Measurements from ENCODE around the gene PIM2. TPM values are rescaled to one million over a fixed set of nuclear protein-coding genes. Genes with fewer than 3 reads are reported as not detected.

PIM2 gene
- total and polyA plus RNA-seq, 9 of the 15 experiments (the other 6 are each of a cell fraction or from before 2014, with no cell fraction given): 67.6 to 191 (median 108) TPM

DNA sequence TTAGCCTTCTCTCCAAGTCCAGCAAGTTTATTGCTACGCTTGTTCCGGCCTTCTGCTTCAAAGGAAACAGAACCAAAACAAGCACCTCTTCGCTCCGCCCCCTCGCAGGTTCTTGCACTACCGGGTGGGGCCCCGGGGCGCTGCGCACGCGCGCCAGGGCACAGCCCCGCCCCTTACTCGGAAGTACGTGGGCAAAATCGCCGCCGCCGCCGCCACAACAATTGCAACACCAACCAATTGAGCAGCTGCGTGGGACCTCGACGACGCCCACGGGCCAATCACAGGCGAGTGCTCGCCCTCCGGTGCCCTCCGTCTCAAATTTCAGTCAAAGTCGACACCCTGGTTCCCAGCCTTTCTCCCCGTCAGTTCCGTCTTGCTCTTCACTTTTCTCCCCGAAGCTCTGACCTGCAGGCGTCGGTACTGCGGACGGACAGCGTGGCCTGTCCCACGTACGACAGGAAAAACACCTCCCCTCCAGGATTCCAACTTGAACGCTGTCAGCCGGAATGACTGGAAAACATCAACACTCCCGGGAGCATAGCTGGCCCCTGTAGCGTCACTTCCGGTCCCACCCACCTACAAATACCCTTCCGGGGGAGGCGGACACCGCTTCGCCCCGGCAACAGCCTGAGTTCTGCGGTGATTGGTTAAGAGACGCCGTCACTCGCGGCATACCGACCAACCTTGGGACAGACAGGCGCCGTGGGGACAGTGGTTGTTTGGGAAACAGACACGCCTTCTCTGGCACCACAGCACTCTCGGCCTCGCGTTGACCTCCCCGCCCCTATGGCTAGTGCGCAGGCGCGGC lies 39.2 kb upstream of the PIM2 start (continued):
- TF ChIP-seq SREBF1 (IDR thresholded peaks at IDR 0.05; ENCODE audit: borderline replicate concordance, low read depth, low read length) (no peak), ZNF445 (CRISPR knock-in tag; IDR thresholded peaks at IDR 0.05; ENCODE audit: low read depth) (no peak), ZNF764 (CRISPR knock-in tag; IDR thresholded peaks at IDR 0.05; ENCODE audit: low read depth) (no peak), CUX1 (CRISPR knock-in tag; IDR thresholded peaks at IDR 0.05) (no peak), CSDE1 (IDR thresholded peaks at IDR 0.05) (peak in 1 of 2 experiments; percentile 64; a peak in 1 of 4 replicates), CXXC5 (CRISPR knock-in tag; IDR thresholded peaks at IDR 0.05) (peak; percentile 84), ZBTB8A (IDR thresholded peaks at IDR 0.05; ENCODE audit: partially characterized antibody) (no peak), ZNF644 (tag; IDR thresholded peaks at IDR 0.05; ENCODE audit: low read depth) (no peak), SIN3A (IDR thresholded peaks at IDR 0.05; ENCODE audit: borderline replicate concordance in 2 of 2, control insufficient read depth in 1 of 2, low read depth in 2 of 2, low read length in 2 of 2) (peak in 1 of 2 experiments; percentile 81; a peak in 1 of 4 replicates), COPS2 (conservative IDR thresholded peaks at IDR 0.05) (no peak), ELF1 (tag; IDR thresholded peaks at IDR 0.05) (peak; percentile 85), MXI1 (IDR thresholded peaks at IDR 0.05; ENCODE audit: low read depth, low read length) (peak; percentile 78), CHD1 (IDR thresholded peaks at IDR 0.05; ENCODE audit: low read length) (no peak), TCF3 (CRISPR knock-in tag; IDR thresholded peaks at IDR 0.05) (no peak), MTA1 (IDR thresholded peaks at IDR 0.05; ENCODE audit: borderline replicate concordance) (no peak; the same call in 1 of the 2 replicates), GTF2E2 (tag; IDR thresholded peaks at IDR 0.05) (0 out of 2 replicates have a peak, but pooled peaks have one; percentile 37), NFIX (CRISPR knock-in tag; IDR thresholded peaks at IDR 0.05; ENCODE audit: low read depth) (no peak), CBX1 (IDR thresholded peaks at IDR 0.05; ENCODE audit: low read depth) (no peak), ZFPM2 (CRISPR knock-in tag; IDR thresholded peaks at IDR 0.05) (no peak), CEBPB (tag; IDR thresholded peaks at IDR 0.05) (peak; percentile 95)
- TF ChIP-seq, protein P1, sequence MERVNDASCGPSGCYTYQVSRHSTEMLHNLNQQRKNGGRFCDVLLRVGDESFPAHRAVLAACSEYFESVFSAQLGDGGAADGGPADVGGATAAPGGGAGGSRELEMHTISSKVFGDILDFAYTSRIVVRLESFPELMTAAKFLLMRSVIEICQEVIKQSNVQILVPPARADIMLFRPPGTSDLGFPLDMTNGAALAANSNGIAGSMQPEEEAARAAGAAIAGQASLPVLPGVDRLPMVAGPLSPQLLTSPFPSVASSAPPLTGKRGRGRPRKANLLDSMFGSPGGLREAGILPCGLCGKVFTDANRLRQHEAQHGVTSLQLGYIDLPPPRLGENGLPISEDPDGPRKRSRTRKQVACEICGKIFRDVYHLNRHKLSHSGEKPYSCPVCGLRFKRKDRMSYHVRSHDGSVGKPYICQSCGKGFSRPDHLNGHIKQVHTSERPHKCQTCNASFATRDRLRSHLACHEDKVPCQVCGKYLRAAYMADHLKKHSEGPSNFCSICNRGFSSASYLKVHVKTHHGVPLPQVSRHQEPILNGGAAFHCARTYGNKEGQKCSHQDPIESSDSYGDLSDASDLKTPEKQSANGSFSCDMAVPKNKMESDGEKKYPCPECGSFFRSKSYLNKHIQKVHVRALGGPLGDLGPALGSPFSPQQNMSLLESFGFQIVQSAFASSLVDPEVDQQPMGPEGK (CRISPR knock-in tag; IDR thresholded peaks at IDR 0.05; ENCODE audit: borderline replicate concordance): no peak

All from K562 (cell line).